Astrocyte of the cerebellum (primary cell): Measurements from ENCODE around the gene TOR1AIP2.

Experiments
- DNase-seq: peaks from one replicate; pipeline ENCODE4 v3.0.0-alpha.2; 2011; ENCODE audit warnings: low read depth
- H3K4me3 ChIP-seq: 2 replicates; pipeline ENCODE4 v1.5.1; 2011; ENCODE audit warnings: mild to moderate bottlenecking, low read depth, low read length, moderate library complexity
- in situ Hi-C: cut with HindIII; loops from 2 replicates; pipeline ENCODE4 v1.10.0; 2017; ENCODE audit warnings: low sequenced_read_pairs
- TF ChIP-seq, protein P1 (sequence below): IDR thresholded peaks from 2 replicates; pipeline ENCODE4 v1.5.1; 2012; ENCODE audit warnings: low read length, low read depth, moderate library complexity, mild to moderate bottlenecking; ENCODE audit errors: missing control alignments

Gene TOR1AIP2

DNA sequence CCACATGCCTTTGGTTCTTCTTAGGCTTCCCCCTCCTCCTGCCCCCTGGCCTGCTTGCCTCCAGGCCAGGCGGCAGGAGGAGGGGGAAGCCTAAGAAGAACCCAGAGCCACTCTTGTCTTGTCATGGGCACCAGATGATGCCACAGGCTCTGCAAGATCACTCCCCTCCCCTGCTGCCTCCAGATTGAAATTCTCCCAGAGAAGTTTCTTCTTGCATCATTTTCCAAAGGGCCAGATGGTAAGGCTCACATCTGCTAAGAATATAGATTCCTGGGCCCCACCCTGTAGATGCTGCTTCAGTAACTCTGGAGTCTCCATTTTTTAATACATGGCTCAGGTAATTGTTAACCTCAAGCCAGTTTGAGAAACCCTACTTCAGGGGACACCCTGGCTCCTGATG lies 73.7 kb downstream of the TOR1AIP2 start:
- TF ChIP-seq, protein P1, sequence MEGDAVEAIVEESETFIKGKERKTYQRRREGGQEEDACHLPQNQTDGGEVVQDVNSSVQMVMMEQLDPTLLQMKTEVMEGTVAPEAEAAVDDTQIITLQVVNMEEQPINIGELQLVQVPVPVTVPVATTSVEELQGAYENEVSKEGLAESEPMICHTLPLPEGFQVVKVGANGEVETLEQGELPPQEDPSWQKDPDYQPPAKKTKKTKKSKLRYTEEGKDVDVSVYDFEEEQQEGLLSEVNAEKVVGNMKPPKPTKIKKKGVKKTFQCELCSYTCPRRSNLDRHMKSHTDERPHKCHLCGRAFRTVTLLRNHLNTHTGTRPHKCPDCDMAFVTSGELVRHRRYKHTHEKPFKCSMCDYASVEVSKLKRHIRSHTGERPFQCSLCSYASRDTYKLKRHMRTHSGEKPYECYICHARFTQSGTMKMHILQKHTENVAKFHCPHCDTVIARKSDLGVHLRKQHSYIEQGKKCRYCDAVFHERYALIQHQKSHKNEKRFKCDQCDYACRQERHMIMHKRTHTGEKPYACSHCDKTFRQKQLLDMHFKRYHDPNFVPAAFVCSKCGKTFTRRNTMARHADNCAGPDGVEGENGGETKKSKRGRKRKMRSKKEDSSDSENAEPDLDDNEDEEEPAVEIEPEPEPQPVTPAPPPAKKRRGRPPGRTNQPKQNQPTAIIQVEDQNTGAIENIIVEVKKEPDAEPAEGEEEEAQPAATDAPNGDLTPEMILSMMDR = no peak
- in situ Hi-C loops = no loop called here
- DNase-seq = no peak
- H3K4me3 ChIP-seq = no peak overlapping the region

DNA sequence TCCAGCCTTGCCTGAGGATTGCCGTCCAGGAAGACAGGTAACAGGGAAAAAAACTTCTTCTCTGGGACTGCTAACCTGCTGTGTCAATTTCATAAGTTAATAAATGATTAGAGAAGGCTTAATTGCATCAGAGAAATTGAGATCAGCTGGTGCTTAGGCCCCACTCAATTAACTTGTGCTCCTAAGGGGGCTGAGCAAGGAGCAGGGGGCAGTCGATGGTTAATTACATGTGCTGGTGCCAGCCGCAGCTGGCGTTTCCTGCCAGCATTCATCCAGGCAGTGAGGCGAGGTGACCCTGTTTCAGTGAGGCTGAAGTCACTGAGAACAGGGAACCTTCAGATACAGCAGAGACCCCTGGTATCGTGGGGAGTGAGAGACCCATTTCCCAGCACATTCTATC lies 74.5 kb downstream of the TOR1AIP2 start:
- in situ Hi-C loops = no loop called here
- TF ChIP-seq, protein P1 = no peak
- no peak for DNase-seq
- H3K4me3 ChIP-seq = no peak overlapping the region

DNA sequence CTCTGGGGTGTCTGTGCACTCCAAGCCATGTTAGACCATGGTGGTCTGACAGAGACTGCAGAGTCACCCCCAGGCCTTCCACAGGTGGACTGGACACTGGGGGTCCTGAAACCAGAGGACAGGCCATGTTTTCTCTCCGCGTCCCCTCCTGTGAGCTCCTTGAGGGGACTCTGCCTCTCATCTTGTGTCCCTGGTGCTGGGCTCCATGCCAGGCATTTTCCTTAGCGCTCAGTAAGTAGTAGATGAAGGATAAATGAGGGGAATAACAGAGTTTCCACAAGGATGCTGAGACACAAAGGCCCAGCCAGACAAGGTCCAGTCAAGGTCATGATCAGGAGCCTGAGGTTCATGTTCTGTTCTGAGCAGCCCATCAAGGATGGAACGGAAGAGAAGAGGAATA lies 77.1 kb downstream of the TOR1AIP2 start:
- TF ChIP-seq, protein P1 = no peak
- no peak for DNase-seq
- no peak overlapping the region for H3K4me3 ChIP-seq
- in situ Hi-C loops = no loop called here

DNA sequence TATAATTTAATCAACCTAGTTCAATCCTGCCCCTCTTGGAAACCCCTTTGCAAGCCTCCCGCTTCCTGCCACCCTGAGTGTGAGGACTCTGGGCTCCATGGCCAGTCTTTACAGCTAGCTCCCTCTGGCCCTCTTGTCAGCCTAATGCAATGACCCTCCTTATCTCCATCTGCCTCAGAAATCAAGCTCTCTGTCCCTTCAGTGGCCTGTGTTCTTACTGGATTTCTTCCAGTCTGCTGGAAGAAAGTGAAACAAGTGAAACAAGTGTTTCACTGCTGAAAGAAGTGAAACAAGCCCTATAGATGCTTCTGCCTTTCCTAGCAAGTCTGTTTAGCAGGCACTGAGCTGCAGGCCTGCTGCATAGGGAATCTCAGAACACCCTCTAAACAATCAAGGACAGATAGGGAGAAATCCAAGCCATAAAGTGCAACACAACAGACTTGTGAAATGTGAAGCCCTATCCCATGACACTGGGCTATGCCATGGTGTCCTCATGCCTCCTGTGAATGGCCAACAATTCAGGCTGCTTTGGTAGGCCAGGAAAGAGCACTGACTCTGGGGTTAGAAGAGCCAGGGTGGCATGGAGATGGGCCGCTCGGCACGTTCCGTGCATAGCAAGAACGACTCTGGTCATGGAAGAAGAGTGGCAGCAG lies 78.6 kb downstream of the TOR1AIP2 start:
- DNase-seq = no peak
- H3K4me3 ChIP-seq = no peak overlapping the region
- in situ Hi-C loops = no loop called here
- TF ChIP-seq, protein P1 = no peak

DNA sequence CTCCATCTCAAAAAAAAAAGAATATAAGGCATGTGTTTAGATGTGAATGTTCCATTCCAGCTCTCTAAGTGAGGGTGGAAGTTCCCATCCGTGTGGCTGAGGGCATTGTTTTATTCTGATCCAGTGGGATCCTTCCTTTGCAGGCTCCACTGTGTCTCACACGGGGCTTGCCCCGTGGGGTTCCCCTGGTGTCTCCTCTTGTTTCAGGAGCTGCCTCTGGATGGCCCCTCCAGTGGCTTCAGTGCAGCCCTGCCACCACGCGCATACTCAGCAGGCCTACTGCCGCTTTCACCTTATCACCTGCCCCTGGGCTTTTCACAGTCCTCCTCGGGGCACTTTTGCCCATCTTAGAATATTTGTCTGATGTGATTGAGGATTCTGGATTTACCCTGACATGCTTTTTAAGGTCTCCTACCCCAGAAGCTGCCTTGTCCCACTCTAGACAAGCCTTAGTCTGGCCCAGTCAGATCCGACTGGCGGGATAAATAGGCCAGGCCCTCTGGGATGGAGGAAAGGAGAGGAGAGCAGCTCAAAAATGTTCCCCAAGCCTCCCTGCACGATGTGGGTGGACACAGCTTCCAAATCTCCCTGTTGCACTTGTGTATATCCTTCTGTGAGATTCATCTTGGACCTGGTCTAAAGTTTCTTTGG lies 79.3 kb downstream of the TOR1AIP2 start:
- TF ChIP-seq, protein P1 = no peak
- in situ Hi-C loops = no loop called here

DNA sequence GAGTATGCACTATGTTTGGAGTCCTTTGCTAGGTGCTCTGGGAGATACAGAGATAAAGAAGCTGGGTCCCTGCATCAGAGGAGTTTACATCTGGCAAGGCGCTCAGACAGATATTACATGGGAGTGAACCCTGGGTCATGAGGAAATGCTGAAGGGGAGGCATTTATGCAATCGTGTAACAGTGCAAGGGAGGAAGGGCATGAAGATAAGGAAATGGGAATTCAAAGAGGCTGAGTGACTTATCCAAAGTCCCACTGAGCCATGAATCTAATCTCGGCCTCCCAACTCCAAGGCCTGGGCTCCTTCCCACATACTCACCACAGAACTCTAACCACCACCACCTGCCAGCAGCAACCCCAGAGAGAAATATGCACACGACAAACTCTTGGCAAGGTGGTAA lies 82.9 kb downstream of the TOR1AIP2 start:
- DNase-seq = peak; percentile 33
- TF ChIP-seq, protein P1 = no peak
- H3K4me3 ChIP-seq = no peak overlapping the region
- in situ Hi-C loops = no loop called here

More for the DNA sequence above, 79.3 kb downstream of the TOR1AIP2 start:
- no peak overlapping the region for H3K4me3 ChIP-seq
- DNase-seq = no peak
